ENCODE measurements around the gene ZNF428. TPM values are rescaled to one million over a fixed set of nuclear protein-coding genes. Genes with fewer than 3 reads are reported as not detected.

The ZNF428 gene
- total and polyA plus RNA-seq, 2 of the 4 experiments (the other 2 are of a cell fraction) = 9.9 to 32.3 TPM

DNA sequence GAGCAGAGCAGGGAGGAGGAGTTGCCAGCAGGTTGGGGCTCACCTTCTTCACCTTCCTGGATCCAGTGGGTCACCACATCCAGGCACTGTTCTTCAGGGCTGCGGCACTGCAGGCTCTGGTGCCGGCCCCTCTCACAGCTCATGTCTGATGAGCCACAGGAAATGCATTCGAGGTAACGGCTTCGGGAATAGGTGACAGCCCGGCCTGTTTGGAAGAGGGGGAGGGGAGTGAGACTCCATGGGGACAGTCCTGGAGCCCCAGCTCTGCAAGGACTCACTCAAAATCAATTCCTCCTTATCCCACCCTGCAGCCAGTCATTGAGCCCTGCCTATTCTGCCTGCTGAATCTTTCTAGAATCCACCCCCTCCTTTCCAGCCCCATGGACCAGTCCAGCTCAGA, 37.0 kb upstream of the ZNF428 start:
- peaks cover 7% of the 10 kb centered on the region; the same call in 1 of the 2 replicates for H3K9me1 ChIP-seq (ENCODE audit: insufficient read depth, low read length)
- TF ChIP-seq USF2 (IDR thresholded peaks at IDR 0.05; ENCODE audit: low read depth, low read length) (no peak), RCOR1 (IDR thresholded peaks at IDR 0.05; ENCODE audit: insufficient replicate concordance, low read length) (no peak), NFE2L2 (IDR thresholded peaks at IDR 0.05; ENCODE audit: low read depth, low read length) (no peak), CTCF (conservative IDR thresholded peaks at IDR 0.05; ENCODE audit: low read depth, low read length) (no peak), MXI1 (IDR thresholded peaks at IDR 0.05; ENCODE audit: borderline replicate concordance, low read depth, low read length) (no peak)
- no peak overlapping the region for H2AFZ ChIP-seq (replicated peaks; ENCODE audit: low read length, poor library complexity)
- H3K79me1 ChIP-seq (ENCODE audit: low read depth in 1 of 2, low read length in 2 of 2) = peaks cover 34 to 65% of the 10 kb centered on the region in 2 experiments
- H3K36me3 ChIP-seq (ENCODE audit: control insufficient read depth, insufficient read depth, low read length) = peaks cover 65% of the 10 kb centered on the region
- no peak overlapping the region for H2BK120ac ChIP-seq (ENCODE audit: low read depth, low read length)
- no peak overlapping the region for H2BK20ac ChIP-seq (ENCODE audit: low read depth, low read length)
- no peak overlapping the region for H2AK5ac ChIP-seq (ENCODE audit: low read depth, low read length)
- H4K5ac ChIP-seq (ENCODE audit: low read depth, low read length) = no peak overlapping the region
- H3K14ac ChIP-seq (replicated peaks; ENCODE audit: low read depth, low read length) = no peak overlapping the region
- no peaks in the 10 kb centered on the region for H3K27me3 ChIP-seq (ENCODE audit: control insufficient read depth, insufficient read depth, low read length)
- H3K9me3 ChIP-seq (ENCODE audit: control insufficient read depth, insufficient read depth, low read length) = peaks cover 3% of the 10 kb centered on the region; the same call in 1 of the 2 replicates
- dilution Hi-C loops (cut with HindIII; ENCODE audit: low sequenced_read_pairs, unreplicated experiment) = no loop called here
- ChIA-PET CTCF (no interaction called here), POLR2A (ENCODE audit: unreplicated experiment) (no interaction called here)
- H4K20me1 ChIP-seq (ENCODE audit: insufficient read depth, low read length) = peaks cover 21% of the 10 kb centered on the region
- H3K4ac ChIP-seq (ENCODE audit: low read depth, low read length) = no peak overlapping the region
- BruUV-seq (replicated peaks) = no TSS peak
- intact Hi-C loops (cut with micrococcal nuclease) = no loop called here
- H4K91ac ChIP-seq (ENCODE audit: insufficient read depth, low read depth, low read length) = no peak overlapping the region
- H2AK9ac ChIP-seq (replicated peaks; ENCODE audit: low read depth, low read length, poor library complexity) = no peak overlapping the region
- H3K27ac ChIP-seq (ENCODE audit: insufficient read depth, low read length) = no peak overlapping the region
- DNase-seq (no peak), ATAC-seq (ENCODE audit: low read depth) (no peak)
- no peak overlapping the region for H3K18ac ChIP-seq (ENCODE audit: low read depth, low read length)
- H3K56ac ChIP-seq (ENCODE audit: extremely low read depth, insufficient read depth, low read length) = no peak overlapping the region
- WGBS, 2 experiments (ENCODE audit: extremely low coverage in 2 of 2, insufficient read length in 1 of 2) = no CpG with 5 or more reads among the region's 6 CpGs
- no peak overlapping the region for H2BK5ac ChIP-seq (ENCODE audit: low read depth, low read length, poor library complexity, severe bottlenecking)
- H4K8ac ChIP-seq (ENCODE audit: low read depth in 2 of 2, low read length in 2 of 2) = no peak overlapping the region
- no peak overlapping the region for H3K4me2 ChIP-seq (ENCODE audit: low read depth, low read length)
- no peaks in the 10 kb centered on the region for H3K4me1 ChIP-seq (ENCODE audit: control insufficient read depth, insufficient read depth, low read length)
- in situ Hi-C loops (cut with MboI; ENCODE audit: low sequenced_read_pairs) = no loop called here
- H3K9ac ChIP-seq (ENCODE audit: low read depth, low read length) = no peak overlapping the region
- no peak overlapping the region for H3K4me3 ChIP-seq (ENCODE audit: insufficient read depth, low read depth, low read length)
- H3K23ac ChIP-seq (ENCODE audit: low read depth, low read length) = no peak overlapping the region
- no peak overlapping the region for H2BK15ac ChIP-seq (ENCODE audit: low read depth, low read length)

Measured in IMR-90 (cell line).